GM23338 (cell line): ENCODE measurements around the gene RELN. TPM values are rescaled to one million over a fixed set of nuclear protein-coding genes. Genes with fewer than 3 reads are reported as not detected.

ENCODE experiments used
- ATAC-seq: fragments of 200-7000 bp; cut with Tn5 transposase; 3 replicates; pipeline ENCODE4 v1.9.1; 2020
- DNase-seq: peaks from one replicate; pipeline ENCODE4 v3.0.0-alpha.2; 2015; ENCODE audit warnings: low spot score
- H2AFZ ChIP-seq: fragments of 200-600 bp; sonication (generic); 2 replicates; pipeline ENCODE4 v1.8.0; 2016; ENCODE audit warnings: antibody characterized with exemption, mild to moderate bottlenecking, moderate library complexity
- H3F3A ChIP-seq: fragments of 200-600 bp; sonication (generic); replicated peaks from 2 replicates; pipeline ENCODE4 v1.8.0; 2017; ENCODE audit warnings: antibody characterized with exemption, mixed run types, low read depth
- H3K27ac ChIP-seq: fragments of 200-600 bp; sonication (generic); 2 replicates; pipeline ENCODE4 v1.6.1; 2016; ENCODE audit warnings: low read depth
- H3K27me3 ChIP-seq: fragments of 200-600 bp; sonication (generic); 2 replicates; pipeline ENCODE4 v1.8.0; 2016; ENCODE audit warnings: mild to moderate bottlenecking, mixed run types, moderate library complexity; ENCODE audit not compliant: insufficient read depth
- H3K36me3 ChIP-seq: fragments of 200-600 bp; sonication (generic); 2 replicates; pipeline ENCODE4 v1.8.0; 2016; ENCODE audit warnings: mild to moderate bottlenecking; ENCODE audit not compliant: insufficient read depth
- H3K4me1 ChIP-seq: fragments of 200-600 bp; sonication (generic); 2 replicates; pipeline ENCODE4 v1.8.0; 2016; ENCODE audit warnings: mild to moderate bottlenecking, moderate library complexity; ENCODE audit not compliant: insufficient read depth
- H3K4me2 ChIP-seq: fragments of 200-600 bp; sonication (generic); 2 replicates; pipeline ENCODE4 v1.7.1; 2017; ENCODE audit warnings: mixed run types
- H3K4me3 ChIP-seq: fragments of 200-600 bp; sonication (generic); 2 replicates; pipeline ENCODE4 v1.6.1; 2016; ENCODE audit warnings: mixed run types
- H3K79me2 ChIP-seq: fragments of 200-600 bp; sonication (generic); replicated peaks from 2 replicates; pipeline ENCODE4 v1.8.0; 2017; ENCODE audit warnings: mild to moderate bottlenecking; ENCODE audit not compliant: insufficient read depth
- H3K9me2 ChIP-seq: fragments of 200-600 bp; sonication (generic); 2 replicates; pipeline ENCODE4 v1.8.0; 2017; ENCODE audit not compliant: insufficient read depth
- H4K20me1 ChIP-seq: fragments of 200-600 bp; sonication (generic); replicated peaks from 2 replicates; pipeline ENCODE4 v1.8.0; 2017; ENCODE audit warnings: mild to moderate bottlenecking; ENCODE audit not compliant: insufficient read depth
- H3K27ac Mint-ChIP-seq: 2 replicates; pipeline ENCODE4 v1.8.0; 2020; ENCODE audit warnings: inconsistent platforms, mild to moderate bottlenecking, moderate library complexity, mixed read lengths
- H3K27me3 Mint-ChIP-seq: 3 replicates; pipeline ENCODE4 v1.8.0; 2022; ENCODE audit warnings: low read depth, mild to moderate bottlenecking, moderate library complexity, mixed read lengths, inconsistent platforms; ENCODE audit not compliant: insufficient read depth, poor library complexity
- H3K36me3 Mint-ChIP-seq: 3 replicates; pipeline ENCODE4 v1.8.0; 2021; ENCODE audit warnings: low read depth, mild to moderate bottlenecking, inconsistent platforms, moderate library complexity, mixed read lengths
- H3K4me1 Mint-ChIP-seq: 3 replicates; pipeline ENCODE4 v1.8.0; 2020; ENCODE audit warnings: mild to moderate bottlenecking, inconsistent platforms, mixed read lengths
- H3K4me3 Mint-ChIP-seq: 3 replicates; pipeline ENCODE4 v1.8.0; 2021; ENCODE audit warnings: moderate library complexity, mild to moderate bottlenecking, inconsistent platforms, mixed read lengths
- H3K9me3 Mint-ChIP-seq: 3 replicates; pipeline ENCODE4 v1.8.0; 2020; ENCODE audit warnings: moderate library complexity, mild to moderate bottlenecking, inconsistent platforms, mixed read lengths
- CREB1 ChIP-seq: fragments of 250-450 bp; sonication (Bioruptor Pico); IDR thresholded peaks from 2 replicates; pipeline ENCODE4 v1.5.0; 2020; ENCODE audit warnings: low read depth, mild to moderate bottlenecking, moderate library complexity
- ETS1 ChIP-seq: IDR thresholded peaks from 2 replicates; pipeline ENCODE4 v1.6.1; 2016; ENCODE audit warnings: antibody characterized with exemption
- EZH2 ChIP-seq: fragments of 200-600 bp; sonication (generic); IDR thresholded peaks from one replicate; pipeline ENCODE4 v1.8.0; 2017; ENCODE audit warnings: antibody characterized with exemption, mild to moderate bottlenecking, low read depth; ENCODE audit not compliant: unreplicated experiment
- EZH2phosphoT487 ChIP-seq: fragments of 200-600 bp; sonication (generic); IDR thresholded peaks from one replicate; pipeline ENCODE4 v1.8.1; 2018; ENCODE audit warnings: antibody characterized with exemption; ENCODE audit not compliant: unreplicated experiment
- JUNB ChIP-seq: IDR thresholded peaks from one replicate; pipeline ENCODE4 v1.6.1; 2016; ENCODE audit warnings: antibody characterized with exemption; ENCODE audit not compliant: unreplicated experiment
- NANOG ChIP-seq: IDR thresholded peaks from 2 replicates; pipeline ENCODE4 v1.6.1; 2016; ENCODE audit warnings: antibody characterized with exemption, borderline replicate concordance
- POLR2AphosphoS5 ChIP-seq: IDR thresholded peaks from 2 replicates; pipeline ENCODE4 v1.6.1; 2016; ENCODE audit warnings: antibody characterized with exemption, low read depth
- REST ChIP-seq: IDR thresholded peaks from one replicate; pipeline ENCODE4 v1.6.1; 2018; ENCODE audit warnings: antibody characterized with exemption; ENCODE audit not compliant: unreplicated experiment
- STAT1 ChIP-seq: IDR thresholded peaks from one replicate; pipeline ENCODE4 v1.6.1; 2016; ENCODE audit warnings: antibody characterized with exemption; ENCODE audit not compliant: unreplicated experiment
- ZNF114 ChIP-seq: fragments of 250-450 bp; sonication (Bioruptor Pico); IDR thresholded peaks from 2 replicates; pipeline ENCODE4 v1.5.0; 2020; ENCODE audit warnings: mild to moderate bottlenecking, moderate library complexity
- ZNF331 ChIP-seq: fragments of 250-450 bp; sonication (Bioruptor Pico); IDR thresholded peaks from 2 replicates; pipeline ENCODE4 v1.5.0; 2020; ENCODE audit warnings: low read depth, mild to moderate bottlenecking, moderate library complexity
- ZNF462 ChIP-seq: fragments of 250-450 bp; sonication (Bioruptor Pico); IDR thresholded peaks from 2 replicates; pipeline ENCODE4 v1.5.0; 2020; ENCODE audit warnings: mild to moderate bottlenecking, moderate library complexity
- polyA plus RNA-seq: library from polyadenylated mRNA; unstranded; fragments of >200 nt; fragmentation: Nextera tagmentation; extraction: Ambion mirVana; gene quantifications from 2 replicates; pipeline ENCODE4 v1.2.1, GENCODE V29; 2016
- total RNA-seq: library from RNA; depleted of rRNA; stranded (reverse); fragments of >200 nt; shearing (Covaris generic); gene quantifications from 2 replicates; pipeline ENCODE4 v1.2.3, GENCODE V29; 2014

The RELN gene
- total and polyA plus RNA-seq, 2 experiments from 2014 or later, result 0.10 to 0.76 TPM

- no peak for TF ChIP-seq REST
Observed at GRCh38 chr7:103691291-103691690, 298.2 kb downstream of the RELN start (continued).

GRCh38 chr7:103690242-103690974 lies 299.1 kb downstream of the RELN start:
- no peaks in the 10 kb centered on the region for H3K36me3 ChIP-seq
- Mint-ChIP-seq H3K36me3 (no peaks in the 10 kb centered on the region), H3K4me3 (no peak overlapping the region), H3K27me3 (no peaks in the 10 kb centered on the region), H3K4me1 (no peaks in the 10 kb centered on the region), H3K9me3 (no peaks in the 10 kb centered on the region), H3K27ac (no peak overlapping the region)
- H3K27ac ChIP-seq, result no peak overlapping the region
- no peak overlapping the region for H3K4me3 ChIP-seq
- no peak overlapping the region for H3K4me2 ChIP-seq
- ATAC-seq, result no peak
- no peak overlapping the region for H2AFZ ChIP-seq
- H4K20me1 ChIP-seq, result no peaks in the 10 kb centered on the region
- H3K79me2 ChIP-seq, result no peaks in the 10 kb centered on the region
- peaks cover 8% of the 10 kb centered on the region; the same call in 1 of the 2 replicates for H3K9me2 ChIP-seq
- DNase-seq, result no peak
- H3K4me1 ChIP-seq, result no peaks in the 10 kb centered on the region
- no peaks in the 10 kb centered on the region for H3K27me3 ChIP-seq
- H3F3A ChIP-seq, result no peaks in the 10 kb centered on the region
- no peak for TF ChIP-seq ZNF462
- no peak for TF ChIP-seq JUNB
- TF ChIP-seq STAT1, result no peak
- no peak for TF ChIP-seq EZH2
- no peak for TF ChIP-seq ZNF114 (CRISPR knock-in tag)
- TF ChIP-seq NANOG, result no peak
- TF ChIP-seq ZNF331 (CRISPR knock-in tag), result no peak
- TF ChIP-seq CREB1 (CRISPR knock-in tag), result no peak
- TF ChIP-seq ETS1, result no peak
- TF ChIP-seq POLR2AphosphoS5, result no peak
- no peak for TF ChIP-seq EZH2phosphoT487
